Measurements from ENCODE around the gene TAS2R10.
"Not testable (repeated sequence)": the region's sequence is repeated elsewhere in the genome, so short reads cannot be mapped to it uniquely, and the experiment has no call there.

TAS2R10 gene, protein sequence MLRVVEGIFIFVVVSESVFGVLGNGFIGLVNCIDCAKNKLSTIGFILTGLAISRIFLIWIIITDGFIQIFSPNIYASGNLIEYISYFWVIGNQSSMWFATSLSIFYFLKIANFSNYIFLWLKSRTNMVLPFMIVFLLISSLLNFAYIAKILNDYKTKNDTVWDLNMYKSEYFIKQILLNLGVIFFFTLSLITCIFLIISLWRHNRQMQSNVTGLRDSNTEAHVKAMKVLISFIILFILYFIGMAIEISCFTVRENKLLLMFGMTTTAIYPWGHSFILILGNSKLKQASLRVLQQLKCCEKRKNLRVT

GRCh38 chr12:10826258-10826657 lies at the start of gene TAS2R10:
Gene TAS2R10 (minus strand): TSS chr12:10826358. CDS start chr12:10826269, 89 bp downstream.
- DNase-seq (ENCODE audit: low spot score) = no peak

GRCh38 chr12:10873378-10873777 lies 47.2 kb upstream of the TAS2R10 start:
- no peak for DNase-seq (ENCODE audit: low spot score)

DNA sequence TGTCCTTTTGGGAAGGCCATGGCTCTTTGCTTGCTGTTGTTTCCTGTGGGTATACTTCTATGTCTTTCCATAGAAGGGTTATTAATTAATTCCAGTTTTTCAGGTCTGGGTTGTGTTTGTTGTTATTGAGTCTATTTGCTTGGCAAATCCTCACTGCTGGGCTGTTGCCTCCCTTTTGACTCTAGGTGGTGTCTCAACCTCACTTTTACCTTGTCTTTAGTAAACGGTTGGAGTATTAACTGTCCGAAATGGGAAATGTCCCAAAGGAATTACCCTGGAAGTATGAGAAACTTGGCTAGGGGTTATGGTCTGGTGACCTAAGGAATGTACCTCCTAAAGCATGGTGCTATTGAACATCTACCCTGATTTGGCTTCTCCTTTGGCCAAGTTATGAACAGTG lies 41.2 kb upstream of the TAS2R10 start:
- DNase-seq (ENCODE audit: low spot score) = peak; percentile 23

GRCh38 chr12:10863512-10864218 lies 37.5 kb upstream of the TAS2R10 start:
- DNase-seq (ENCODE audit: low spot score) = no peak

GRCh38 chr12:10861366-10861765 lies 35.2 kb upstream of the TAS2R10 start:
- DNase-seq (ENCODE audit: low spot score) = no peak

- DNase-seq (ENCODE audit: low spot score) = no peak
Observed at GRCh38 chr12:10855807-10856206, 29.6 kb upstream of the TAS2R10 start.

- no peak for DNase-seq (ENCODE audit: low spot score)
Observed at GRCh38 chr12:10853776-10854175, 27.6 kb upstream of the TAS2R10 start.

GRCh38 chr12:10851243-10851858 lies 25.2 kb upstream of the TAS2R10 start:
- no peak for DNase-seq (ENCODE audit: low spot score)

DNA sequence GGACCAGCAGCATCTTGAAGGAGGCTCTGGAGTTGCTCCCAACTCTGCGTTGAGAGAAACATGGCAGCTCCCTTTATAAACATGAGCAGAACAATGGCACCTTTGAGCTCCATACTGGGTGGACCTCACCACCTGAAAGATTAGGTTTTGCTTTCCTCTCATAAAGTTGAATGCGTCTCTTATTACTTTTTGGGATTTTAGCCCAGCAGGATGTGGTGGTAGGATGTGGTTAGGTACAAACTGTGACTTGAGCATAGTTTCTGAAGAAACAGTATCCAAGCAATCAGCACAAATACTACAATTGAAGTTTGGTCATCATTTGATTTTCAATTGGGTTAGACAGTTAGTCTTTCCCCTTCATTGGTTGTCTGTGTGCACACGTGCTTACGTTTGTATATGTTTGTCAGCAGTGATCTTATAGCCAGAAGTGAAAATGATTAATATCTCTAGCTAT lies 23.3 kb upstream of the TAS2R10 start, which contains the start of gene PRR4:
TSS of gene PRR4 (minus strand) at position 51 of the 454 bp plus-strand sequence. CDS start at position 13, 38 bp downstream.
- DNase-seq (ENCODE audit: low spot score) = no peak

DNA sequence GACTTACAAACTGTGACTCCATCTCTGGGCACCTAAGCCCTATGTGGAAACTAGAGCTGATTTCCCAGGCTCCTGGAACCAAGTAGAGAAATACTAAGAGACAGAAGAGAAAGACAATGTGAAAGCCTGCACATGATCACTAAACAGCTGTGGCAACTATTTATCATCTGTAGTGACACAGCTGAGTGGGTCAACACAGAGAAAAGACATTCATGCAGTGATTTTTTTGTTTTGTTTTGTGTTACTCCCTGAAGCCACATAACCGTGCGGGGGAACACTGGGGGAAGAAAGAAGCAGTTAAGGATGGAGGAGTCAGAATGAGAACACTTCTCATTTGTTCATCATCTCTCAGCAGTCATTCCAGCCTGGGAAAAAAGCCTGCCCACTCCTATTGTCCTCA lies 21.6 kb upstream of the TAS2R10 start:
- DNase-seq (ENCODE audit: low spot score) = no peak

DNA sequence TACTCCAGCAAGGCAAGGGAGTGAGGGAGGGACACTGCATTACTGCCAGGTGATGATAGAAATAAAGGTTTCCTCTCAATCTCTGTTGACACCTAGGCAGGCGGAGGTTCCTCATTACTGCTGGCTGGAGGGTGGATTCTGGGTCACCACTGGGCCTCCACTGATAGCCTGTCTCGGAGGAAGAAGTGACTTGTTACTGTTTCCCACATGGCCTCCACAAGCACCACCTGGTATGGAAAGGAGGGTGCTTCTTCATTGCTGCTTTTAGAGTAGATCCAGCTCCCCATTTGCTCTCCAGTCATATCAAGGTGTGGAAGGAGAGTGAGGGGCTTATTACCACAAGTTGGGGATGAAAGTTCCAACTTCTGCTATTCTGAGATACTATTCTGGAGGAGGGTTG lies 16.7 kb upstream of the TAS2R10 start:
- no peak for DNase-seq (ENCODE audit: low spot score)

- no peak for DNase-seq (ENCODE audit: low spot score)
Observed at GRCh38 chr12:10838461-10838860, 12.3 kb upstream of the TAS2R10 start.

GRCh38 chr12:10829994-10830393 lies 3.8 kb upstream of the TAS2R10 start:
- DNase-seq (ENCODE audit: low spot score) = no peak

- no peak for DNase-seq (ENCODE audit: low spot score)
Observed at GRCh38 chr12:10824957-10825356, 1.2 kb downstream of the TAS2R10 start.

- no peak for DNase-seq (ENCODE audit: low spot score)
Observed at GRCh38 chr12:10811883-10812536, 14.1 kb downstream of the TAS2R10 start.

DNA sequence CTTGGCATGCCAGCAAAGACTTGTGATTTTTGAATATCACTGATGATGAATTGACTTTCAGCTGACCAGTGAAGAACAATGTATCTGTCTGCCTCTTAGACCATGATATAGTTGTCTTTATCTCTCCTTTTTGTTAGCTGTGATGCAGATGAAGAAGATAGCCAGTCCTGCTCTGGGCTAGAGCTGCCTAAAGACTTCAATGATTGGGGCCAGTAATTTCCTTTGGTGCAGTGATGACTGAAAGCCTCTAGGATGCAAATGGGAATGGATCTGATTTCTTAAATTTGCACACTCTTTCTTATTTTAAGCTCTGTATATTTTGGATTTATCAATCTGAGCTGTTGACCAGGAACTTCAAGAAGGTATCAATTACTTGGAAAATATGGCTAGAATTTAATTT lies 16.1 kb downstream of the TAS2R10 start, which contains the start of gene TAS2R9:
TSS of gene TAS2R9 (minus strand) at position 101 of the 400 bp plus-strand sequence. CDS start at position 8, 93 bp downstream.
- no peak for DNase-seq (ENCODE audit: low spot score)

DNA sequence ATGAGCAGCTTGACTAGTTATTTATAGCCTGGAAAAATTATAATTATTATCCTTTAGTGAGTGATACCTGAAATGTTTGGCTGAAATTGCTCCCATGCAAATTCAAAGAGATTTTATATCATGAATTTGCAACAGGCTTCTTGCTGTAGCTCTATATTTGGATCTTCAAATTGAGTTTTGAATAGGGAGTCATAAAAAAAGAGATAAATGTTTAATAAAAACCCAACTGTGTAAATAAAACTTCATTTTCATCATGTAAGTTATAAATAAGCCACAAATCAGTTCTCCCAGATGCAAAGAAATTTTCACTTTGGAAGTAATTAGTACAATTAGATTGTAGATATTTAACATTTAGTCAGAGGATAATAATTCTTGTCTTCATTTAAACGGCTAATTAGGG lies 19.0 kb downstream of the TAS2R10 start, which contains the start of gene TAS2R8:
TSS of gene TAS2R8 (minus strand) at position 101 of the 400 bp plus-strand sequence. CDS start 306 bp downstream, outside the sequence.
- no peak for DNase-seq (ENCODE audit: low spot score)

DNA sequence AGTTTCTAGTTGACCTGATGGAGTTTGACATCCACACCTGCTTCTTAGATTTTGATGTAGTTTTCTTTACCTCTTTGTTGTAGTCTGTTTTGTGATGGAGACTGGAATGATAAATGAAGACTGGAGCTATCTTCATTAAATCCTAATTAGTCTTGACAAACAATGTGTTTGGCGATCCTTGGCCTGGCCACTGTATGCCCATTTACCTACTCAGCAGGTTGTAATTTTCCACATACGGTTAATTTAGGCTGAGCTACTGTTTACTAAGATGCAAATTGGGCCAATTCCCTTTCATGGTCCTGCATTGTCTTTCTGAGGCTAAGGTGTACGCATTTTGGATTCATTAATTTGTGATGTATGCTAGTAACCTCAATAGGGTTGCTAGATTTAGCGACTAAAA lies 23.6 kb downstream of the TAS2R10 start, which contains the start of gene TAS2R7:
TSS of gene TAS2R7 (minus strand) at position 41 of the 400 bp plus-strand sequence. CDS start 57 bp downstream, outside the sequence.
- DNase-seq (ENCODE audit: low spot score) = no peak

- no peak for DNase-seq (ENCODE audit: low spot score)
Observed at GRCh38 chr12:10801741-10802140, 24.4 kb downstream of the TAS2R10 start.

- DNase-seq (ENCODE audit: low spot score) = no peak
Observed at GRCh38 chr12:10794222-10794621, 31.9 kb downstream of the TAS2R10 start.

GRCh38 chr12:10791769-10792168 lies 34.4 kb downstream of the TAS2R10 start:
- not testable (repeated sequence) for DNase-seq (ENCODE audit: low spot score)

GRCh38 chr12:10783252-10783651 lies 42.9 kb downstream of the TAS2R10 start:
- no peak for DNase-seq (ENCODE audit: low spot score)
